ENCODE measurements around the gene VAT1. TPM values are rescaled to one million over a fixed set of nuclear protein-coding genes. Genes with fewer than 3 reads are reported as not detected.
A peak's percentile ranks its signal among the peaks of the same experiment; 100 is the strongest.

The VAT1 gene
- total RNA-seq (84.1 and 90.7 TPM in 2 replicates), polyA plus RNA-seq (16.7 and 20.4 TPM in 2 replicates), polyA minus RNA-seq (38.7 and 43.5 TPM in 2 replicates)
- 27.9 TPM for total RNA-seq (2013)

GRCh38 chr17:43021741-43022512, at the start of gene VAT1:
VAT1 (minus strand) TSS chr17:43022385; CDS start chr17:43022322, 63 bp downstream.
- peaks cover 35% of the 10 kb centered on the region for H3K4me1 Mint-ChIP-seq
- H3K27me3 ChIP-seq (replicated peaks in 1 of 4; ENCODE audit: control extremely low read depth in 1 of 4, control insufficient read depth in 3 of 4, insufficient read depth in 4 of 4, low read length in 3 of 4): no peaks in the 10 kb centered on the region
- H3K9me3 ChIP-seq (ENCODE audit: control extremely low read depth in 1 of 3, control insufficient read depth in 2 of 3, insufficient read depth in 1 of 3, low read length in 2 of 3): no peaks in the 10 kb centered on the region
- H3K4me2 ChIP-seq (replicated peaks; ENCODE audit: low read depth, low read length, poor library complexity, severe bottlenecking): peak within 1 kb of the TSS; percentile 97
- ChIA-PET POLR2A (interaction anchor here (0.6 to 3.5 kb wide), 7 partner anchors 24 to 317 kb away, joined by 3 to 30 read pairs (median 5); partner anchors contain the start of genes RPL27 and TMEM106A), CTCF (interaction anchor here (0.6 to 1.5 kb wide), 6 partner anchors 15 to 554 kb away, joined by 3 to 5 read pairs (median 4); partner anchors contain the start of genes IFI35 and RPL27)
- TF ChIP-seq EZH2 (IDR thresholded peaks at IDR 0.05; ENCODE audit: borderline replicate concordance, insufficient read depth, low read depth, low read length, poor library complexity, severe bottlenecking) (no peak), CTCF (IDR thresholded peaks at IDR 0.05) (no peak)
- no peaks in the 10 kb centered on the region for H3K9me3 Mint-ChIP-seq (ENCODE audit: insufficient read depth)
- no peaks in the 10 kb centered on the region for H3K79me2 ChIP-seq (ENCODE audit: control insufficient read depth, insufficient read depth, low read length)
- H3K27ac ChIP-seq (ENCODE audit: low read length in 2 of 2): peak within 1 kb of the TSS in 1 of 2 donors; percentile 34
- intact Hi-C loops (cut with micrococcal nuclease): loop anchor here (1.0 kb wide), 1 partner anchor 42 kb away; the partner anchor contains the start of genes PTGES3L and RUNDC1
- H3K36me3 ChIP-seq (replicated peaks in 1 of 2; ENCODE audit: control extremely low read depth in 1 of 2, control insufficient read depth in 1 of 2, extremely low read depth in 1 of 2, insufficient read depth in 2 of 2, low read length in 1 of 2): no peaks in the 10 kb centered on the region
- no peaks in the 10 kb centered on the region for H4K20me1 ChIP-seq (ENCODE audit: control insufficient read depth, insufficient read depth, low read length, poor library complexity, severe bottlenecking)
- peak within 1 kb of the TSS; percentile 94 for H3K9ac ChIP-seq (ENCODE audit: low read length)
- DNase-seq (peak; percentile 79), ATAC-seq (ENCODE audit: low read depth) (peak; percentile 42)
- peak within 1 kb of the TSS; percentile 98 for H2AFZ ChIP-seq (ENCODE audit: insufficient read depth, low read depth, low read length, poor library complexity, severe bottlenecking)
- H3K27ac Mint-ChIP-seq: peak within 1 kb of the TSS; percentile 91
- H3K4me3 ChIP-seq (ENCODE audit: control extremely low read depth in 1 of 5, extremely low read depth in 1 of 5, insufficient read depth in 1 of 5, low read depth in 2 of 5, low read length in 4 of 5): peak within 1 kb of the TSS; percentile 22 to 91 (median 81)
- H3K27me3 Mint-ChIP-seq: no peaks in the 10 kb centered on the region
- peak within 1 kb of the TSS; percentile 97 for H3K4me3 Mint-ChIP-seq
- H3K4me1 ChIP-seq (ENCODE audit: control insufficient read depth in 2 of 2, insufficient read depth in 2 of 2, low read length in 2 of 2): peaks cover 9 to 31% of the 10 kb centered on the region in 2 donors
- under 1% methylated on average over 78 of the region's 80 CpGs for WGBS (ENCODE audit: insufficient coverage)

GRCh38 chr17:43070872-43071271, 48.7 kb upstream of the VAT1 start:
- Mint-ChIP-seq H3K9me3 (ENCODE audit: insufficient read depth) (no peaks in the 10 kb centered on the region), H3K4me3 (no peak overlapping the region), H3K4me1 (no peaks in the 10 kb centered on the region), H3K27ac (no peak overlapping the region), H3K27me3 (no peaks in the 10 kb centered on the region)
- Histone ChIP-seq H3K36me3 (replicated peaks in 1 of 2; ENCODE audit: control extremely low read depth in 1 of 2, control insufficient read depth in 1 of 2, extremely low read depth in 1 of 2, insufficient read depth in 2 of 2, low read length in 1 of 2) (no peaks in the 10 kb centered on the region), H3K4me1 (ENCODE audit: control insufficient read depth in 2 of 2, insufficient read depth in 2 of 2, low read length in 2 of 2) (no peaks in the 10 kb centered on the region), H3K9me3 (ENCODE audit: control extremely low read depth in 1 of 3, control insufficient read depth in 2 of 3, insufficient read depth in 1 of 3, low read length in 2 of 3) (no peaks in the 10 kb centered on the region), H3K79me2 (ENCODE audit: control insufficient read depth, insufficient read depth, low read length) (no peaks in the 10 kb centered on the region), H2AFZ (ENCODE audit: insufficient read depth, low read depth, low read length, poor library complexity, severe bottlenecking) (no peak overlapping the region), H3K4me2 (replicated peaks; ENCODE audit: low read depth, low read length, poor library complexity, severe bottlenecking) (no peak overlapping the region), H3K27me3 (replicated peaks in 1 of 4; ENCODE audit: control extremely low read depth in 1 of 4, control insufficient read depth in 3 of 4, insufficient read depth in 4 of 4, low read length in 3 of 4) (no peaks in the 10 kb centered on the region), H3K9ac (ENCODE audit: low read length) (no peak overlapping the region), H4K20me1 (ENCODE audit: control insufficient read depth, insufficient read depth, low read length, poor library complexity, severe bottlenecking) (no peaks in the 10 kb centered on the region), H3K4me3 (ENCODE audit: control extremely low read depth in 1 of 5, extremely low read depth in 1 of 5, insufficient read depth in 1 of 5, low read depth in 2 of 5, low read length in 4 of 5) (no peak overlapping the region), H3K27ac (ENCODE audit: low read length in 2 of 2) (no peak overlapping the region)
- TF ChIP-seq EZH2 (IDR thresholded peaks at IDR 0.05; ENCODE audit: borderline replicate concordance, insufficient read depth, low read depth, low read length, poor library complexity, severe bottlenecking): no peak
- TF ChIP-seq CTCF (IDR thresholded peaks at IDR 0.05): no peak
- ChIA-PET CTCF (no interaction called here), POLR2A (no interaction called here)
- intact Hi-C loops (cut with micrococcal nuclease): no loop called here
- no peak for ATAC-seq (ENCODE audit: low read depth)
- DNase-seq: no peak
- 100% methylated on average over 1 of the region's 1 CpG for WGBS (ENCODE audit: insufficient coverage)

All from B cell (primary cell).